ENCODE measurements around the gene ABAT. TPM values are rescaled to one million over a fixed set of nuclear protein-coding genes. Genes with fewer than 3 reads are reported as not detected.

Gene ABAT
- total RNA-seq, 1 experiment from 2014 or later, result 7.3 TPM

DNA sequence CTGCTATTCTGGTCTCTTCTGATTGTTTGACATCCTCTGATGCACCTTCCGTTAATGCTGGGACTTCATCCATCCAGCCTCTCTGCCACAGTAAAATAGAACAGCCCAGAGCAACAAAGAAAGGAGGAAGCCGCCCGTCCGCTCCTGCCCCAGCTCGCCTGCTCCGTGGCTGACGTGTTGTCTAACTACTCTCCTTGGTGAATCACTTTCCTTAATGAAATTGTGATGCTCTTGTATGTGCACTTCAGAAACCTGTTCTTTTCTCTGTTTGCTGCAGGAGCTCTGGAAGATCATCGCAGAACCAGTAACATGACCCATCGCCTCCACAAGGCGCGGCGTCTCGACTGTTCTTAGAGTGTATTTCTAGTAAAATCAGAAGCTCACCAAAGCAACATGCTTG is 28.6 kb upstream of the ABAT start:
- H3K9ac ChIP-seq (ENCODE audit: extremely low read depth, insufficient read length, low read length), result no peak overlapping the region
- H3T11ph ChIP-seq (ENCODE audit: low read length), result no peak overlapping the region
- H3K27ac ChIP-seq (ENCODE audit: insufficient read length, low read depth, low read length), result no peak overlapping the region
- peaks cover 65 to 82% (median 78%) of the 10 kb centered on the region in 3 experiments; a peak in 6 of 7 replicates for H3K36me3 Mint-ChIP-seq (ENCODE audit: insufficient read depth in 1 of 3, low read depth in 3 of 3)
- H3K23me2 ChIP-seq (ENCODE audit: insufficient read length, low read depth, low read length, poor library complexity, severe bottlenecking), result no peaks in the 10 kb centered on the region
- no peak overlapping the region for H4K5ac ChIP-seq (ENCODE audit: insufficient read length, low read depth, low read length)
- no peak overlapping the region for H3K4me3 Mint-ChIP-seq
- no peak overlapping the region for H2BK5ac ChIP-seq (ENCODE audit: insufficient read length, low read length)
- H2BK120ac ChIP-seq (ENCODE audit: low read depth, low read length, poor library complexity, severe bottlenecking), result no peak overlapping the region
- no peaks in the 10 kb centered on the region for H3K9me3 Mint-ChIP-seq
- no peak overlapping the region for H3K4ac ChIP-seq (ENCODE audit: low read depth, low read length)
- H2AK5ac ChIP-seq (ENCODE audit: insufficient read length, low read length), result no peak overlapping the region
- H3K23ac ChIP-seq (ENCODE audit: insufficient read length, low read depth, low read length), result no peak overlapping the region
- H2BK20ac ChIP-seq (ENCODE audit: low read depth, low read length, poor library complexity, severe bottlenecking), result no peak overlapping the region
- DNase-seq, result no peak
- no peaks in the 10 kb centered on the region for H3K4me1 ChIP-seq (ENCODE audit: insufficient read depth, low read length)
- H3K56ac ChIP-seq (ENCODE audit: insufficient read length, low read depth, low read length), result no peak overlapping the region
- no peaks in the 10 kb centered on the region for H4K20me1 ChIP-seq (ENCODE audit: control insufficient read depth, insufficient read depth, insufficient read length)
- H4K8ac ChIP-seq (replicated peaks; ENCODE audit: insufficient read length, low read depth, low read length), result no peak overlapping the region
- no peaks in the 10 kb centered on the region for H3K27me3 ChIP-seq (ENCODE audit: insufficient read depth, low read length)
- no peaks in the 10 kb centered on the region for H3K79me2 ChIP-seq (ENCODE audit: insufficient read depth, low read length)
- H4K91ac ChIP-seq (ENCODE audit: insufficient read length, low read depth, low read length), result no peak overlapping the region
- no peak overlapping the region for H3K4me2 ChIP-seq (ENCODE audit: insufficient read depth, insufficient read length, low read length)
- H3K9me3 ChIP-seq (ENCODE audit: control insufficient read depth, low read depth, low read length), result no peaks in the 10 kb centered on the region
- no peak overlapping the region for H2AFZ ChIP-seq (ENCODE audit: low read length)
- no peak overlapping the region for H2BK12ac ChIP-seq (ENCODE audit: insufficient read length, low read depth, low read length)
- no peak overlapping the region for H3K27ac Mint-ChIP-seq
- H3K4me1 Mint-ChIP-seq, result no peaks in the 10 kb centered on the region
- H3K18ac ChIP-seq (ENCODE audit: insufficient read length, low read depth, low read length), result no peak overlapping the region
- H3K27me3 Mint-ChIP-seq (ENCODE audit: low read depth), result no peaks in the 10 kb centered on the region
- H2BK15ac ChIP-seq (ENCODE audit: low read depth, low read length), result no peak overlapping the region
- H3K79me1 ChIP-seq (ENCODE audit: insufficient read depth, low read depth, low read length, poor library complexity, severe bottlenecking), result no peaks in the 10 kb centered on the region
- no peak overlapping the region for H3K14ac ChIP-seq (ENCODE audit: insufficient read depth, low read length)
- no CpG with 5 or more reads among the region's 13 CpGs for WGBS (ENCODE audit: extremely low coverage, insufficient read length, low lambda C conversion rate)
- TF ChIP-seq CTCF (conservative IDR thresholded peaks at IDR 0.05), result no peak
